HPDE6-E6E7 (cell line): Measurements from ENCODE around the gene NTN5.
A peak's percentile ranks its signal among the peaks of the same experiment; 100 is the strongest.
"Not testable (repeated sequence)": the region's sequence is repeated elsewhere in the genome, so short reads cannot be mapped to it uniquely, and the experiment has no call there.

Experiments used
- DNase-seq: peaks from one replicate; pipeline ENCODE4 v3.0.0; 2011; ENCODE audit warnings: missing footprints; ENCODE audit errors: extremely low spot score

The NTN5 gene

DNA sequence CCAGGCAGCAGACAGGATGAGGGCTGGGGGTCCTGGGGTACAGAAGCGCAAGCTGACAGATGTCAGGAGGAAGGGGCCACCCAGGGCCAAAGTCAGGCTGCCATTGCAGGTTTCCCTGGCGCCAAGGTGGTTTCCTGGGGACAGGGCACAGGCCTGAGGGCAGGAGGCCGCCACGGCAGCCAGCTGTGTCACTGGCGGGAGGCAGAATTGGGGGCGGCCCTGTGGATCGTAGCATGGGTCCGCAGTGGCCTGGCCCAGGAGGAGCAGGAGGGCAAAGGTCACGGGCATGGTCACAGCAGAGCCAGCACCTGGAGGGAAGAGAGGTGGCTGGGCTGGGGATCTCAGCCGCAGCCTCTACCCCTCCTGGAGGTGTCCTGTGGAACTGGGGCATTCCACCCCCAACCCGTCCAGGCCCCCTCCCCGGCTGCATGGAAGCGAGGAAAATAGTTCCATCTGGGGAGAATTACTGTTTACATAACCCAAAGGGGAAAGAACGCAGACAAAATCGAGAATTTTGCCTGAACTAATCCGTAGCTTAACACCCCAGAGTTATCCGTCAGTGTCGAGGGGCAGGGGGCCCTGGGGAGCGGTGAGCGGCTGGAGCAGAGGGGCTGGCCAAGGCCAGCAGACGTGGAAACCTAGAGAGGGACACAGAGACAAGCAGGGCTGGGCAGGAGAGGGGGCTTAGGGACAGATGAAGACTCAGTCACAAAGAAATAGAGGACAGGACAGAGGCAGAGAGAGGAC is 1.9 kb downstream of the NTN5 start:
- no peak for DNase-seq

DNA sequence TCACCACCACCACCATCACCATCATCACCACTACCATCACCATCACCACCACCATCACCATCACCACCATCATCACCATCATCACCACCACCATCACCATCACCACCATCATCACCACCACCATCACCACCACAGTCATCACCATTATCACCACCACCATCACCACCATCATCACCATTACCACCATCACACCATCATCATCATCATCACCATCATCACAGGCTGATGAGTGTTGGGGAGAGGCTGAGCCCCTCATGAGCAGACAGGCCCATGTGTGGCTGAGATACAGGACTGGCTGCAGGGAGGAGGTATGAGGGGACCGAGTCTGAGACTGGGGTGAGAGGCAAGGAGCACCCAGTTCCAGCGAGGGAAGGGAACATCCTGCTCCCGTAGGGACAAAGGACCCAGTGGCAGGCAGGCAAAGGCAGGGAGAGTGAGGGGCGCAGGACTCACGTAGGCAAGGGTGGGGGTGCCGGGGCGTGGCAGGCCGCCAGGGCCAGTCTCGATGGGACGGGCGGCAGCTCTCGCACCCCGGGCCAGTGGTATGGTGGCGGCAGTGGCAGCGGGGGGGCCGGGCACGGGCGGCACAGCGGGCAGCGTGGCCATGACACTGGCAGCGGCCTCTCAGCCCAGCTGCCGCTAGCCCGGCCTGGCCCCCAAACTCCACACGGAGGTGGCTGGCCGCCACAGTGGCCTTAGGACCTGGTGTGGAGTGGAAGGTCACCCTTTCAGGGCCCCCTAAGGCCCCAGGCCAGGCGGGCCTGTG is 2.7 kb downstream of the NTN5 start:
- DNase-seq: no peak

DNA sequence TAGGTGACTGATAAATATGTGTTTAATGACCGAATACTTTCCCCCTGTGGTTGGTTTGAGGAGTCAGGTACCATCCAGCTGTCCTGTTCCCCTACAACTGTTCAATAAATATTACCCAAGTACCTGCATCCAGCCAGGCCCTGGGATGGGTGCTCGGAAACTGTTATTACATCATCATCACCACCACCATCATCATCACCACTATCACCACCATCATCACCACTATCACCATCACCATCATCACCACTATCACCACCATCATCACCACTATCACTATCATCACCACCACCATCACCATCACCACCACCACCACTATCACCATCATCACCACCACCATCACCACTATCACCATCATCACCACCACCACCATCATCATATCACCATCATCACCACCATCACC is 4.1 kb downstream of the NTN5 start:
- no peak for DNase-seq

DNA sequence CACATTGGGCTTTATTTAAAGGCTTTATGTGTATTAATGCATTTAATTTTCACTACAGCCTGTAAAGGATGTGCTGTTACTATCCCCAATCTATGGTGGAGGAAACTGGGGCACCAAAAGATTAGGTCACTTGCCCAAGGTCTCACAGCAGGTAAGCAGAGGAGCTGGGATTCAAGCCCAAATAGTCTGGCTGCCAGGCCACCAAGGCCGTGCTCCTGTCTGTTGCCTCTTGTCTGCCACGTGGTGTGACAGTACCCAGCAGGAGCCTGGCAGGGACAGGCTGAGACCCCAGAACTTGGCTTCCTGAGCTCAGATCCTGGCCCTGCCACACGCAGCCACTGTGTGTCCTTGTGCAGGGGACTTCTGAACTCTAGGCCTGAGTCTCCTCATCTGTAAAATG is 4.5 kb downstream of the NTN5 start:
- DNase-seq: no peak

DNA sequence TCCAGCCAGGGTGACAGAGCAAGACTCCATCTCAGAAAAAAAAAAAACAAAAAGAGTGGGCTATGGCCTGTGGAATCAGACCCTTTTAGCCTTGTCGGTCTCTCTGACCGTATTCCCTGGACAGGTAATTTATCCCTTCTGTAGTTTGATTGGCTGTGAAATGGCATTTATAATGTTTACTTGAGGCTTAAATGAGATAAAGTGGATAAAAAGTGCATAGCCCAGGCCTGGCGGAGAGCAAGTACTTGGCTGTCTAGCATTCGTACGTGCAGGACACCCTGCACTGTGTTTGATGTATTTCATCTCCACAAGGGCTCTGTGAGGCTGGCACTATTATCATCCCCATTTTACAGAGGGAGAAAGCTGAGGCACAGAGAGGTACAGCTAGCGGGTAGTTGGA is 7.0 kb downstream of the NTN5 start:
- DNase-seq: no peak

DNA sequence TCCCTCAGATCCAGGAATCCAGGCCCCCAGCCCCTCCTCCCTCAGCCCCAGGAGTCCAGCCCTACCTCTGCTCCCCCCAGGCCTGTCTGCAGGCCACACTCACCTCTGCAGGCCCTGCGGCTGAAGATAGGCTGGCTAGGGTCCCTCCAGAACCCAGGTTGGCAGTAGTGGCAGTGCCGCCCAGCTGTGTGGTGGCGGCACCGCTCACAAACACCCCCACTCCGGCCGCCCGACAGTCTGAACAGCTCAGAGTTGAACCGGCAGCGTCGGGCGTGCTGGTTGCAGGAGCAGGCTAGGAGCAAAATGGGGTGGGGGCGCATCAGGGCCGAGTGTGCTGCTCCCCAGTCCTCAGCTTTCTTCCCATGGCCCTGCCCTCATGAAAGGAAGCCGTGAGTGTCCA is 8.3 kb downstream of the NTN5 start:
- DNase-seq: no peak

DNA sequence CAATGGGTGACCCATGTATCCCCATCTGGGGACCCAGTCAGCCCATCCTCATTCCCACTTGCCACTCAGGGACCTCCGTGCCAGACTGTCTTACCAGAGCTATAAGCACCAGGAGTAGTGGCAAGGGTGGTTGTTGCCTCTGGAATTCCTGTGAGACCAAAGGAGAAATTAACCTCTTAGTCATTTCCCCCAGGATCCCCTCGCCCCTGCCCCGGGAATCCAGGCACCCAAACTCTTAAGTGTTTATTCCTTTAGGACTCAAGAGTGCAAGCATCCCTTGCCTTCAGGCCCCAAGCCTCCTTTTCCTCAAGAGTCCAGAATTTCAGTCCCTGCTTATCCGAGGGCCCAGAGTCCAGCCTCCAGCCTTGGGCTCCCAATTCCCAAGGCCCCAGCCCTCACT is 9.2 kb downstream of the NTN5 start:
- no peak for DNase-seq

DNA sequence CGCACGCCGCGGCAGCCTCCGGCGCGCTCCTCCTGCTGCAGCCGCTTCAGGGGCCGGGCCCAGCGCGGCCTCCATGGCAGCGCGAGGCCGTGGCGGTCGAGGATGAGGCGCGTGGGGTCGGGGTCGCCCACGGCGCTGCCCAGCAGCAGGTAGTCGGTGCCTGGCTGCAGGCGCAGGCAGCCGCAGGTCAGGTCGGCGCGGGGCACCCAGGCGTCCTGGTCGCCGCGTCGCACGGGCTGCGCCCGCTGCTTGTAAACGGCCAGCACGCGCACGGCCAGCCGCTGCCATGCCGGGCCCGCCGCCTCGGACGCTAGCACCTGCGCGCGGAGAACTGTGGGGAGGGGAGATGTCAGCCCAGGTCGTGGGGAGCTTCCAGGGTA is 11.1 kb downstream of the NTN5 start:
- DNase-seq: no peak

DNA sequence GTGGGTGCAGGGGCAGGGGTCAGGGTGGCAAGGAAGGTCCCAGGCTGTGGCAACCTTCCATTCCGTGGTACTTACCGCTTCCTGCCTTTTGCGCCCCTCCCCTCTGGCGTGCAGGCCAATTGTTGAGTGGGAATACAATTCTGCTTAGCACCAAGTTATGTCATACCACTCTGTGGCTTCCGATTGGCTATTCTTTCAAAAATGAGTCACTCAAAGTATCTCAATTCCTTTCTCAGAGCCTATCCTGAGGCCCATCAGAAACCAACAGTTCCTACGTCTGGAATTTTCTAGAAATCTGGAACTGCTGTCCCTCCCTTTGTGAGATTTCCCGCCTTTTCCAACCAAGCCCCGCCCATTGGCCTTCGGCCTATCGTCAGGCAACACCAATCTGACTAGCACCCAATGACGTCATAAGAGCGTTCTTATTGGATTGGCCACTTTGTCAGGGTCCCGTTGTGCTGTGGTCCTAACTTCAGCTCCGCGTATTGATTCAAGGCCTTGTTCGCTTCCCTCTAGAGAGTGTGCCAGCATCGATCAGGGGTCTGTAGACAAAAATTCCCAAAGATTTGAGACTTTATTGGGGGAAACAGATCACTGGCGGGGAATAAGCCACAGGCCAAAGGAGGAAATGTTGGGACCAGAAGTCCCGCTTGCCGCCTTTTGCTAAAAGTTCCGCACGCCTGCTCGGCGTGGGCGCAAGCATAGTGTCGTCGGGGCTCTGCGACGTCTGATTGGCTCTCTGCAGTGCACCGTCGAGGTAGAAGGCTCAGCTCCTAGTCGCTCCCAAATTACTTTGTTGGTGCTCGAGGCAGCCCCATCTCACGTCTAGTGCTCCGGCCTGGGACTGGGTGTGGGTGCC is 11.7 kb downstream of the NTN5 start:
- peak; percentile 90 for DNase-seq

DNA sequence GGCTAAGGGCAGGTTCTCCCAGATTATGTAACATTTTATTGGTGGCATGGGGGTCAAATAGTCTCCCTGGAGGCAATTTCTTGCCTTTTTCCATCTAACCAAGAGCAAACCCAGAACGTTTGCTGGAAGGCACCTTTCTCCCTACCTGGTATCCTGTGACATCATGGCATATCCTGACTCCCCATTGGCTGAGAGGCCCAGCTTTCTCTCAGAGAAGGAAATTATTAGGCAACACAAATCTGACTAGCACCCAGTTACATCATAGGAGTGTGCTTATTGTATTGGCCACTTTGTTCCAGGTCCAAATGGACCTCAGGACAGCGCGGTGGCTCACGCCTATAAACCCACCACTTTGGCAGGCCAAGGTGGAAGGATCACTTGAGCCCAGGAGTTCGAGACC is 13.0 kb downstream of the NTN5 start:
- no peak for DNase-seq

DNA sequence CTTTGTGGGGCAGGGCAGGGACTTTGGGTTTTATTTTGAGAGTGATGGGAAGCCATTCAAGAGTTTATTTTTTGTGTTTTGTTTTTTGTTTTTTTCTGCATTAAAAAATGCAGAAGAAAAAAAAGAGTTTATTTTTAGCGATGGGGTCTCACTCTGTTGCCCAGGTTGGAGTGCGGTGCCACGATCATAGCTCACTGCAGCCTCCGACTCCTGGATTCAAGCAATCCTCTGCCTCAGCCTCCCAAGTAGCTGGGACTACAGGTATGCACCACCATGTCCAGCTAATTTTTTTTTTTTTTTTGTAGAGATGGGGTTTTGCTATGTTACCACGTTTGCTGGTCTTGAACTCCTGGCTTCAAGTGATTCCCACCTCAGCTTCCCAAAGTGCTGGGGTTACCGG is 14.3 kb downstream of the NTN5 start:
- DNase-seq: no peak

DNA sequence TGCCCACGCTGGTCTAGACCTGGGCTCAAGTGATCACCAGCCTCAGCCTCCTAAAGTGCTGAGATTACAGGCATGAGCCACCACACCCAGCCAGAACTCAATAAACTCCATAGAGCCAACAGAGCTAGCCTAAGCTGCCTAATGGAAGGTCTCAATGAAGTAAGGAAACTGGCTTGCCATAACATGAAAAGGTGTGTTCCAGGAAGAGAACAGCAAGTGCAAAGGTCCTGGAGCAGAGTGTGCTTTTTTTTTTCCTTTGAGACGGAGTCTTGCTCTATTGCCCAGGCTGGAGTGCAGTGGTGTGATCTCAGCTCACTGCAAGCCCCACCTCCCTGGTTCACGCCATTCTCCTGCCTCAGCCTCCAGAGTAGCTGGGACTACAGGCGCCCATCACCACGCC is 15.0 kb downstream of the NTN5 start:
- not testable (repeated sequence) for DNase-seq

DNA sequence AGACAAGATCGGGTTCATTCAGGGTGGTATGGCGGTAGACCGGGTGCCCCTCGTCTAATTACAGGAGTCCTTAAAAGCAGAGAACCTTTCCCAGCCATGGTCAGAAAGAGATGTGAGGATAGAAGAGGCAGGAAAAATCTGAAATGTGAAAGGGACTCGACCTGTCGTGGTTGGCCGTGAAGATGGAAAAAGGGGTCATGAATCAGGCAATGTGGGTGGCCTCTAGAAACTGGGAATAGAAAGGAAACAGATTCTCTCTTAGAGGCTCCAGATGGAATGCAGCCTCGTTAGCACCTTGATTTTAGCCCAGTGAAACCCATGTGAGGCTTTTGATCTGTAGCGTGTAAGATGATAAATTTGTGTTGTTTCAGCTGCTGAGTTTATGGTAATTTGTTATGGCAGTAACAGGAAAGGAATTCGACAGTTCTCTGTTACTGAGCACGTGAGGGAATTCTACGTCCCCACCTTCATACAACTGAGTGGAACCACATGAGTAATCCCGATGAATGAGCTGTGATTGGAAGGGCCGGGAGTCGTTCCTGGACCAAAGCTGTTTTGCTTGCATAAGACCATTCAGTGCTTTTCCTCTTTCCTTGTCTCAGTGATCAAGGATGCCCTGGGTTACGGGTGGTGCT is 15.9 kb downstream of the NTN5 start:
- DNase-seq: no peak

DNA sequence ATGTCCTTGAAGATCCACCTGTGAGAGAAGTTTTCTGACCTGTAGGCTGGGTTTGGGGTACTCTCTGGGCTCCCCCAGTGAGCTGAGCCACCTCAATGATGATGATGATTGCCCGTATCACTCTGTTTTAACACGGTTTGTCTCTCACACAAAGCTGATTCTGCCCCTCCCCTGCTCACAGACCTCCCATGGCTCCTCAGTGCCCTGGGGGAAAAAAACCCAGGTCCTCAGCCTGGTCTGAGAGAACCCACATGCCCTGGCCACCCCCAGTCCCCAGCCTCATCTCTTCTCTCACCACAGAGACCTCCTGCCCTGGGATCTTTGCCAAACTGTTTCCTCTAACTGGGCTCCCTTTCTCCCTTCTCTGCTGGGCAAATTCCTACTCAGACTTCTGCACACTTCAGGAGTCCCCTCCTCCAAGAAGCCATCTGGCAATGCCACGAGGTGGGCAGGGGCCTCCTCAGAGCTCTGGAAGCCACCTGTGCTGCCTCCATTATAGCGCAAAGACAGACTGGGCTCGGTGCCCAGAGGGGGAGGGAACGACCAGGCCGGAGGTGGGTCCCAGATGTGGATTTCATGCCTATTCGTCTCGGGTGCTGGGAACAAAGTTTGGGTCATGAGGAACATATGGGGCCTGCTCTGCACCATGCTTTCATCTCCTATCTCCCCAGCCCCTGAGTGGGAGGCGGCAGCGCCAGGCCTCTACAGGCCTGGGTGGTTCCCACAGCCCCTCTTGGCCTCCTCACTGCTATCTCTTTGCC is 18.3 kb downstream of the NTN5 start:
- DNase-seq: no peak

DNA sequence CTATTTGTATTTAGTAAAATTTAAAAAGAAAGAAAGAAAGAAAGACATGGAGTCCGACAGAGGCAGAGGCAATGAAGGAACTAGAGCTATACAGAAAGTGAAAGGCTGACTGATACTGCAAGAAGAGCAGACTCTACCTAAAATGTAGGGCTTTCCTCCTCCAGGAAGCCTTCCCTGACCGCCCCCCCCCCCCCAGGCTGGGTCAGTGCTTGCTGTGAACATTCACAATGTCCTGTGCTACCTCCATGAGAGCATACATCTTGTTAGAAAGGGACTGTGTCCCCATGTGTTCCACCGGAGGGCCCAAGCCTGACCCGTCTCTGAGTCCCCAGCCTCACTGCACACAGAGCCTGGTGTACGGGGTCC is 21.2 kb downstream of the NTN5 start:
- no peak for DNase-seq

DNA sequence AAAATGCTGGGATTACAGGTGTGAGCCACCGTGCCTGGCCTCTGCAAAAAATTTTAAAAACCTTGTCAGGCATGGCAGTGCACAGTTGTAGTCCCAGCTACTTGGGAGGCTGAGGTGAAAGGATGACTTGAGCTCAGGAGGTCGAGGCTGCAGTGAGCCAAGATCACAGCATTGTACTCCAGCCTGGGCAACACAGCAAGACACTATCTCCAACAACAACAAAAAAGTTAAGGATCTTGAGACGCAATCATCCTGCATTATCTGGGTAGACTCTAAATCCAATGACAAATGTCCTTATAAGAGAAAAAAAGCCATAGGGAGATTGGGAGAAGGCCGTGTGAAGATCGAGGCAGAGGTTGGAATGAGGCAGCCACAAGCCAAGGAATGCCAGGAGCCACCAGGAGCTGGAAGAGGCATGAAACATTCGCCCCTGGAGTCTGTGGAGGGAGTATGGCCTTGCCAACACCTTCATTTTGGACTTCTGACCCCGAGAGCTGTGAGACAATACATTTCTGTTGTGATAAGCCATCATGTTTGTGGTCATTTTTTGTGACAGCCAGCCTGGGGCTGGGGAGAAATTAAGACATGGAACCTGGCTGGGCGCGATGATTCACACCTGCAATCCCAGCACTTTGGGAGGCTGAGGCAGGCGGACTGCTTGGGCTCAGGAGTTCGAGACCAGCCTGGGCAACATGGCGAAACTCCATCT is 21.7 kb downstream of the NTN5 start:
- no peak for DNase-seq

DNA sequence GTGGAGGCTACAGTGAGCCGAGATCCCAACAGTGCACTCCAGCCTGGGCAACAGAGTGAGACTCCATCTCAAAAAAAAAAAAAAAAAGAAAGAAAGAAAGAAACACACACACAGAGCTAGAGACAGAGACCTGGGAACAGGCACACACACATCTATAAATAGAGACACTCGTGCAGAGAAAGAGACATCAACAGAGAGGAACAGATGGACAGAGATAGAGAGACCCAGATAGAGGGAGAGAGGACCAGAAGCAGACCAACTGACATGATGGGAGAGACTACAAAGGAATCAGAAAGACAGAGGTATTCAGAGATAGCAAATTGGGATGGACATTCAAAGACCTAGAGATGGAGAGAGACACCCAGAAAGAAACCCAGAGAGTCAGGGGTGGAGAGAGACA is 24.7 kb downstream of the NTN5 start:
- no peak for DNase-seq

DNA sequence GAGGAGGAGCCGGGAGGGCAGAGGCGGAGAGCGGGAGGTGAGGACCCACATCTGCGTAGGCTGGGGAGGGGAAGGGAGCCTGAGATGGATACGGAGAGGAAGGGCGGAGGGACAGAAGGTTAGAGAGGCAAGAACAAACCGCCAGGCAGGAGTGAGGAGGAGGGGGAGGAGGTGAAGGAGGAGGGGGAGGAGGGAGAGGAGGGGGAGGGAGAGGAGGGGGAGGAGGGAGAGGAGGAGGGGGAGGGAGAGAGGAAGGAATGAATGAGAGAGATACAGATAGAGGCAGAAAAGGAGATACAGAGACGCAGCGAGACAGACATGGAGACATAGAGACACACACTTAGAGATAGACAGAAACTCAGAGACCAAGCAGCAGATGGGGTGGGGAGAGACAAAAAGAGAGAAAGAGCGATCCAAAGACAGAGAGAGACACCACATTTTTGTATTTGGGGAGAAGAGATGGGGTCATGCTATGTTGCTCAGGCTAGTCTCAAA is 26.0 kb downstream of the NTN5 start:
- no peak for DNase-seq

DNA sequence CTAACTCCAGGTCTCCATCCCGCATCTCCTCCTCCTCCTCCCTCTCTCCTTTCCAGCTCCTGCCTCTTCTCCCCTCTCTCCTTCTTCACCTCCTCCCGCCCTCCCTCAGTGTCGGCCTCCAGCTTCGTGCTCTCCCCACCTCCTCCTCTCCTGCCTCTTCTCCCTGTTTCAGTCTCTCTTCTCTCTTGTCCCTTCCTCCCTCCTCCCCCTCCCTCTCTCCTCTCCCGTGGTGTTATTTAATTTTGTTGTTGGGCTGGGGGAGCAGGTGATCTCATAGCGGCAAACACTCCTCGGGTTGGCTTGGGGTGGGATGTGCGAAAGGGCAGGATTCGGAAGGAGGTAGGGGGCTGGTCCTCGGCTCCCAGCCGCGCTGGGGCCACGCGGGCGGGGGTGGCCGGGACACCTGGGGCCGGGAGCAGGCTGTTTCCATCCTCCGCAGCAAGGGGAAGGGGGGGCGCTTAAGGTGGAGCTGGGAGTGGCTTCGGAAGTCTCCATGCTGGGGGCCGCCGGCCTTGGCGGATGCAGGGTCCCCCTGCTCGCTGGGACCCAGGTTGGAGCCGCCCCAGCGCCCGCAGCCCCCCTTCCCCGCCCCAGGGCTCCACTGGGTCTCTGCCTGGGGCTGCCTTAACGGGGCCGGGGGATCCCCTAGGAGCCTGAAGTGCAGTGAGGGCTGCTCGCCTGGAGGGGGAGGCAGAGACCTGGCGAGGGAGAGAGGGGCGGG is 26.7 kb downstream of the NTN5 start, which contains the start of gene CA11:
CA11 (minus strand) TSS at position 187 of the 721 bp plus-strand sequence. CDS start 555 bp downstream, outside the sequence.
- peak; percentile 89 for DNase-seq

DNA sequence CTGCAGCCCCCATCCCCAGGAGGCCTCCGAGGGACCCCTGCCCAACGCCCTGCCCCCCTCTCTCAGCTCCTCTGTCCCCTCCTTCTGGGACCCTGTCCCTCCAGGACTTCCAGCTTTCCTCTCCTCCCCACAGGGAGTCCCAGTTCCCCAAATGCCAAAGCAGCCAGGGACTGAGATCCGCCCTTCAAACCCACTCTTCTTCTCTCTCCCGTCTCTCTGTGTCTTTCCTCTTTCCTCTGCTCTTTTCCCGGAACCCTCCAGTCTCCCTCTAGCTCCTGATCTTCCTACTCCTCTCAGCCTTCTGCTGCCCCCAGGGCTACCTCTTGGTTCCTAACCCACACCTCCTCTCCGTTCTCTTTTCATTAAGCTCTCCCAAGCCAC is 27.2 kb downstream of the NTN5 start:
- no peak for DNase-seq
